A204.1 (cell line): ENCODE data around the gene OTOGL.
"Not testable (repeated sequence)": the region's sequence is repeated elsewhere in the genome, so short reads cannot be mapped to it uniquely, and the experiment has no call there.

Experiments
- FAIRE-seq: peaks from 2 replicates; lab custom pipeline; 2012; peaks lifted over from hg19 to GRCh38; lab: Jason Lieb, UNC

Gene OTOGL

DNA sequence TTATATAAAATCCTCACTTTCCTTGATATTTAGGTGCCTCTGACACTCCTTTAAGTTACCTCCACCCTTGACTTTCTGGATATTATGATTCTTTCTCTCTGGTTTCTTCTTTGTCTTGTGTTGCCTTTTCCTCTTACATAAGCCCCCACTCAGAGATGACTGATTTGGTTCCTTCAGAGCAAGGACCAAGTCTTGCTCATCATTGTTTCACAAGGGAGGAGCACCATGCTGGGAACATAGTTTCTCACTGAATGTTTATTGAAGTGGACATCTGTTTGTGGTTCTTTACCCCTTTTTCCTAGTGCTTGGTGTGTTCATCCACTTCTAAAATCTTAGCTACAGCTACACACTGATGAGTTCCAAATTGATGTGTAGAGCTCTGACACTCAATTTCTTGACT lies 183.4 kb downstream of the OTOGL start:
- FAIRE-seq: no peak

DNA sequence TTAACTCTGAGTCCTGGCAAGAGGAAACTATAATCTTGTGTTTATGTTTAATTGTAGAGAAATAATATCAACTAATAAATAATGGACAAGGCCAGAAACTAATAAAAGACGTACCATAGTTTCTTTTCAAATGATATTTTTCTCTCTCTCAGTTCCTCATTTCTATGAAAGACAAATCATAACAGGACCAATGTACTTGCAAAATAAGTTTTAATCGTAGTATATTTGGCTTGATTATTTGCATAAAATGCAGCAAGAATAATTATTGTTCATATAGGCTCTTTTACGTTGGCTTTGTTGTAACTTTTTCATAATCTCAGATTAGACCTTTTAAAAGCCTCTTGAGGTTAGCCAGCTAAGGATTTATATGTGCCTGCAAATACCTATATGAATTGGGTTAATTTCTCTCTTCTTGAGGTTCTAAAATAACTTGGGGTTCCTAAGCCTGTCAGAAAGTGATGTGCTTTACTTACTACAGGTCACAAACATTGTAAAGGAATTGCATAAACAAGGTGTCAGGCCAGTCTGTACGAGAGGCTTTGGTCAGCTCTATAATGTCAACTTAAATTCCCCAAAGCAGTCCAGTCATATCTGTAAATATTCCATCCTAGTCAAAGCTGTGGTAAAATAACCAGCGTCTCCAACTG lies 191.9 kb downstream of the OTOGL start:
- FAIRE-seq: no peak

DNA sequence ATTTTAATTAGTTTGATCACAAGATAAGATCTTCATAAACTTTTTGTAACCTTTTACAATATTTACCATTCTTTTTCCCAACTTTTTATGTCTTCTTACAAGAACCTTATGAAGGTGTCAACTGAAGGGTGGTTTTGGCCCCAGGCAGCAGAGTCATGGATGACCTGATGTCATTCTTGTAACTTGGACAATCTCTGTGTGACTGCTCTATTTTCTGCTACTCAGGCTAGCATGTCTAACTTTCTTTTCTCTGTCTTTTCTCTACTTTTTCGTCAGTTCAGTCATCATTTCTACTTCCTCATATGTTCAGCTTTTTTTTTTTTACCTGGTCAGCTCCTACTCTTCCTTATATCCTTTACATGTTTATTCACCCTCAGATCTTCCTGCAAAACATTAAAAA lies 194.0 kb downstream of the OTOGL start:
- FAIRE-seq: no peak

DNA sequence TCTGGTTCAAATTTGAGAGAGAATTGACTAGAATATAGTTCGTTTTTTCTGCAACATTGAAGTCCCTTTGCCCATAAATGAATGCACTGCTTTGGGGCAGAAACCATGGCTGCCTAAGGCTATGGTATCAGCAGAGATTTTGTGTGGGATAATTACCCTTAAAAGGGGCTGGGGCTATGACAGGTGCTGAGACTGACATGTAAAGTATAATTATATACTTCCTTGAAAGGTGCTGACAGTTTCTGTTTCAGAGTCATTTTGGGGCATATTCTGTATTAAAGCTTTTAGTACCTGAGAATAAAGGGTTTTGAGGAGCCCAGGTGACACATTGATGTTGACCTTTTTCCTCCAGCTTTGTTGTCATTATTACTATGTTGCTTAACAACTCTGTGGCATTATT lies 194.4 kb downstream of the OTOGL start:
- no peak for FAIRE-seq

DNA sequence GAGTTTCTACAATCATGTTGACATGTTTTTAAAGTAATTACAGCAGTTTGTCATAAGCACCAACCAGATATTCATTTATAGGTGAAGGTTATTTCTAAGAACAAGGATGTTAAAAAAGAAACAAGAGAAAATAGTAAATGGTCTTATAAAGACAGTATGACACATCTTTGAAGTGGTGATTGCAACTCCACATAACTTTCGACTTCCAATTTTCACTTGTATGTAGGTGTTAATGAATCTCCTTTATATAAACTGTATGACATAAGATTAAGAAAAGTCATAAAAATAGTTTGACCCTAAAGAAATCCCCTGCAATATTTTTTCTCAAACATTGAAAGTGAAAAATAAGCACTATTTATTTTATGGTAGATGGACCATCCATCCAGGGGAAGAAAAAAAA lies 199.9 kb downstream of the OTOGL start:
- FAIRE-seq: no peak

DNA sequence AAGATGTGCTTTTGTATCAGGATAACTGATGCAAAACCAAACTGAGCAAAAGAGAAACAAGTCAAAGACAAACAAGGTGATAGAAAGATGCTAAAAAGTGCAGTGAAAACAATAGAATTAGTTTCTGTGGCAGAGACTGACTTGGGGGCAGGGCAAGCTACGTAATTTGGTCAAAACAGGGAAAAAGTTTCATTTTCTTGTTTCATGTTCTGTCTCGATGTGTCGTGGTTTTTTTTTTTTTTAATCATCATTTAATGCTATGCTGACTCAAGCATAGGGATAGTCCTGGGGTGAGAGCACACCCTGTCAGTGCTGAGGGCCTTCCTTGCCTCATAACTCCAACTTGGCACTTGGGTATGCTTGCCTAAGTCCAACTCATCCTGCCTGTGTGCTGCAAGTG lies 200.6 kb downstream of the OTOGL start:
- FAIRE-seq: no peak

DNA sequence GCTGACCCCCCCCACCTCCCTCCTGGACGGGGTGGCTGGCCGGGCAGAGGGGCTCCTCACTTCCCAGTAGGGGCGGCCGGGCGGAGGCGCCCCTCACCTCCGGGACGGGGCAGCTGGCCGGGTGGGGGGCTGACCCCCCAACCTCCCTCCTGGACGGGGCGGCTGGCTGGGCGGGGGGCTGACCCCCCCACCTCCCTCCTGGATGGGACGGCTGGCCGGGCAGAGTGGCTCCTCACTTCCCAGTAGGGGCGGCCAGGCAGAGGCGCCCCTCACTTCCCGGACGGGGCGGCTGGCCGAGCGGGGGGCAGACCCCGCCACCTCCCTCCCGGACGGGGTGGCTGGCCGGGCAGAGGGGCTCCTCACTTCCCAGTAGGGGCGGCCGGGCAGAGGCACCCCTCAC lies 208.1 kb downstream of the OTOGL start:
- FAIRE-seq: not testable (repeated sequence)

DNA sequence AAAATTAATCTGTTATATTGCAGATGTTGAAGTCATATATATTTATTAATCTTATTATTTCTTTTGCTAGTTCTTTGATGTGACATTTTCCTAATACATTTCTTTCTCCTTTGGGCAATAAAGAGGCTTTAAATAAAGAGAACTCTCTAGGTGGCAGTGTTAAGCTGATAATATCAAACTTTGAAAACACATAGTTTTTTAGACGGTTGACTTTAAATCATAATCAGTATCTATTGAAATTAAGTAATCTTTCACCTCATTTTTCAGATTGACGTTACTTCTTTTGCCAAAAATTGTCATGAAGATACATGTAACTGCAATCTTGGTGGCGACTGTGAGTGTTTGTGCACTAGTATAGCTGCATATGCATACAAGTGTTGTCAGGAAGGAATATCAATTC lies 213.9 kb downstream of the OTOGL start:
- peak; percentile 52 for FAIRE-seq

DNA sequence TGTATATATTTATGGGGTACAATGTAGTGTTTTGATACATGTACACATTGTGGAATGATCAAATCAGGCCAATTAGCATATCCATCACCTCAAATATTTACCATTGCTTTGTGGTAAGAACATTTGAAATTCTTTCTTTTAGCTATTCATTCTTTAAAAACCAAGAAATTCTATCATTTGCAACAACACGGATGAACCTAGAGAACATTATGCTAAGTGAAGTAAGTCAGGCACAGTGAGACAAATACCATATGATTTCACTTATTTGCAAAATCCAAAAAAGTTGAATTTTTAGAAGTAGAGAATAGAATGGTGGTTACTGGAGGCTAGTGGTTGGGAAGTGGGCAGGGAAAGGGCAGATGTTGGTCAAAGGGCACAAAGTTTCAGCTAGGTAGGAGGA lies 215.4 kb downstream of the OTOGL start:
- FAIRE-seq: no peak

DNA sequence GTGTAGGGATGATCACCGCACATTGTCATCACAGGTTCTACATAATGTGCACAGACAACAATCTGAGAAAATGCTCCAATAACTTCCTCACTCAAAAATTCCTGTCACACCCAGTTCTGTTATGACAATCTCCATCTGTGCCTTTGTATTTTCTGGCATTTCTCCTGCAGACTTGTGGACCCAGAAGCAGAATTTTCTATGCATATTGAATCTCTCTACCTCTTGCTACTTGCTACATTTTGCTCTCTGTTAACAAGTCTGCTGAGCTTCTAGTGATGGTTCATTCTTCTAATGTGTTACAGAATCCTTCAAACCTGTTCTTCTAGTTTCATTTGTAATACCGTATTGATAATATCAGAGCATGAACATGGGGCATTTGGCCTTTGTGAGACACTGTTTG lies 216.9 kb downstream of the OTOGL start:
- FAIRE-seq: no peak

DNA sequence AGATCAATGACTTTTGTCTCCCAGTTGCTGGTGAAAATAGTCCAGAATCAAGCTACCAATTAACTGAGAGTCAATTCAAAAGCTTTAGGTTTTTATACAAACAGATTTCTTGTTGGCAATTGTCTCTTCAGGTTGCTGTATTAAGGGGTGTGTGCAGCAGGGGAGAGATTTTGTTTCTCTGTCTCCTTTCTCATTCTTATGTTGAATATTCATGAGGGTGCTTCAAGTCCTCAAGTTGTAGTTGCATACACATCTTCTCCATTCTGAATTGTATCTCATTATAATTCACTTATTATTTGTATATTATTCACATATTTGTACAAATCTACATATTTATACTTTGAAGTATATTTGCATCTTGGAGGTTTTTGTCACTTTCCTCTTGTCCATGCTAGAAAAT lies 218.0 kb downstream of the OTOGL start:
- no peak for FAIRE-seq

DNA sequence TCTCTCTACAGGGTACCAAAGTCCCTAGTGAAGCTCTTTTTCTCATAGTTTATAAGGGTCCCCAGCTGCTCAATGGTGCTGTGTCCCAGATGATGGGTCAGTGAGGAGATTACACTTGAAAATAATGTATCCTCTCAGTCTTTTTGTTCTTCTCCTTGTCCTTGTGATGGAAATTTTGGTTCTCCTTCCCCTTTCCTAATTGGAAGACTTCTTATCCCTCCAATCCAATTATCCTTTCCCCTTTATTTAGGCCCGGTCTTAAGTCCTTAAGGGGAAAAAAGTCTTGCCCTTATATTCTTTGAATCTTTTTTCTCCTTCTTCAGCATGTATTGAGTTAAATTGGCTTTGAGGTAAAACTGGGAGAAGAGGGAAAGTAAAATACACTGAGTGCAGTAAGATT lies 218.6 kb downstream of the OTOGL start:
- FAIRE-seq: no peak

DNA sequence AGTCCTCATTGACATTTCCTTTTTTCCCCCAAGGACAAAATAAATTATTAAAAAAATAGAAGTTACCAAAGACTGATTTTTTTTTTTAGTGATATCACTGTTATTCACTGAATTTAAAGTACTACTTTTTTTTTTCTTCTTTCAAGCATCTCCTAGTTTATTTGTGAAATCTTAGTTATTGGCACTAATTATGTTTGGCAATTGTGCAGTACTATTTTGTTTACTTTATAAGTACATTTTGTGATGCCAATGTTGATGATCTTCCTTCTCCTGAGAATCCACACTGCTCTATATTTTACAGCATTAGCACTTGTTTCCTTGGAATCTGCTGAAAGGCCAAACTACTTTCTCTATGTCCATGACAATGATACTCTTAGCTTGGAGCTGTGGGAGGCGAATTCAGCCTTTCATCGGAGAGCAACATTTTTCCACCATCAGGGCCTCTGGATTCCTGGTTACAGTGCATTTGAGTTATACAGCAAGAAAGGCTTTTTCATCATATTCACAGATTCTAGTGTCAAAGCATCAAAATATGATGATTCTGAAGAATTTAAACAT lies 220.9 kb downstream of the OTOGL start:
- no peak for FAIRE-seq

DNA sequence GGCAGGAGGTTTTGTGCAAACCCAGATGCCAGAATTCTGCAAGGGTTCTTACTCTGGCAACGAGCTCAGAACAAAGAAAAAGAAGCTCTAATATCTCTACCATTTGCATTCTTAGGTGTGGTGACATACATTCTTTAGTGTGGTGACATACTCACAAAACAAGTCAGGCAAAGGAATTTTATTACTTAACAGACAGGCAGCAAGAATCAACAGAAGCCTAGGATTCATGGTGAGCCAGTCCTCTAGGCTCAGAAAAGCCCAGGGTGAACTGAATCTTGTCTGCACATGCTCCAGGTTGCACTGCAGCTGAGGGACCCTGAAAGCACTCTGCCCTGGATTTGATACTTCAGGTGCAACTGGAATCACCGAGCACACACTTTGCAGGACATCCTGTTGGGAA lies 222.3 kb downstream of the OTOGL start:
- no peak for FAIRE-seq

DNA sequence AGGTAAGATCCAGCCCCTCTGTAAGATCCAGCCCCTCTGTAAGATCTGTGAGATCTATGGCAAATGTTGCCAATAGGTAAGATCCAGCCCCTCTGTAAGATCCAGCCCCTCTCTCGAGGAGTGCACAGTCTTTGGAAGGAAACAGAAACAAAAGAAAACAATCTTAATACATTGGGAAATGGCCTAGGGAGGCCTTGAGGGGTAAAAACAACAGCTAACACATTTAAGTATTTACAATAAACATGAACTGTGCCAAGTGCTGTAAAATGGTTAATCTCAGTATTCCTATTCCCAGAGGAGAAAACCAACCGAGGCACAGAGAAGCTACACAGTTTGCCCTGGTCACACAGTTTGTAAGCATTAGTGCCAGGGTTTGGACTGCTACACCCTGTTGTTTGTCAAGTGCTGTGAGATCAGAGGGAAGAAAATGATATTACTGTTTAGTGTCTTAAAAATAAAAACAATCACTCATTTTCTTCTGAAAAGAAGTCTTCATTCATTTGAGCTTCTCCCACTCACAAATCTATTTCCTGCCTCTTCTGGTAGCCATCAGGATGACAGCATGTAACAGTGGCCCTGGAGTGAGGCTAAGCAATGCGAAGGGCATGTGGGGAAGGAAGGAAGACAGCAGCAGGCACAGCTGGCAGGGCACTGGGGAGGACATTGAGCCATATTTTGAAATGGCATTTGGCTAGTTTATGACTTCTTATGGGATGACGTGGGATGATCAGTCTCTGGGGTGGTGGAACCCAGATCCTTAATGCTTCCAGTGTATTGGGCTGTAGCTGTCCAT lies 226.0 kb downstream of the OTOGL start:
- FAIRE-seq: no peak

DNA sequence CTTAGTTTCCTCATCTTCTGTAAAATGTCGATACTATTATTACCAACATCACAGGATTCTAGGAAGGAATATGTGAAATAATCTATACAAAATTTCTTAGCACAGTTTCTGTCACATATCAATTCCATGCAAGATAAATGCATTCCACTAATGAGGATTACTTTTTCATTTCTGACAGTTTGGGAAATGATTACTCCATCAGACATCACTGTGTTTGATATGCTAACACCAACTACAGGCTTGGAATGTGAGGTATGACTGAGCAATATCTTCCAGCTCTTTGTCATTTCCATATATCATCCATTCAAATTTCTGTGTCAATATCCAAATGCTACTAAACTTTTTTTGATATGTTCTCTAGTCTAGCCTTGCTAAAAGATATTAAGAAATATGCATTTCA lies 233.5 kb downstream of the OTOGL start:
- FAIRE-seq: no peak

DNA sequence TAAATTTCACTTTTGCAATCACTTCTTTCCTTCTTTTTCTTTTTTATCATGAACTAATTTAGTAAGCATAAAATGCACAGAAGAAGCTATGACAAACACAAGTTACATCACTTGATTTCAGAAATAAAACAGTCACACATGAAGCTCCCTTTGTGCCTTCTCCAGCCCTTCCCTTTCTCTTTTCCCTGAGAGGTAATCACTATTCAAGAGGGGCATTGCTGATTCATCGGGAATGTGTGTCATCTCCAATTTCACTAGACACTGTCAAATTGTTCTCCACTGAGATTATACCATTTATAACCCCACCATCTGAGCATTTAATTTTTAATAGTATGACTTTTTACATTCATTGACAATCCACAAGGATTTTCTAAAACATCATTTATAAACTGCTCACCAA lies 253.1 kb downstream of the OTOGL start:
- FAIRE-seq: no peak

DNA sequence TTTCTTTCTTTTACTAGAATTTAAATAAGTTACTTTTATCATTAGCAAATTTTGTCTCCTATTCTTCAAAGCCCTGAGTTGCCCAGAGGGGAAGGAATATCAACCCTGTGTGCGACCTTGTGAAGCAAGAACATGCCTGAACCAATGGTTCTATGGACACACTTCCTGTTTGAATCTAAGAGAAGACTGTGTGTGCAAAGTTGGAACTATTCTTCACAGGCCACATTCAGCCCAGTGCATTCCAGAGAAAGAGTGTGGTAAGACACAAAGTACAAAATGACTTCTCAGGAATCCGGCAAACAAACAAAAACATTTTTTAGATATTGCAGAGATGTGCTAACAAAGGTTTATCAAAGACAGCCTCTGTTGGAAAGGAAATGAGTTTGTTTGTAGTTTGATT lies 253.9 kb downstream of the OTOGL start:
- no peak for FAIRE-seq

DNA sequence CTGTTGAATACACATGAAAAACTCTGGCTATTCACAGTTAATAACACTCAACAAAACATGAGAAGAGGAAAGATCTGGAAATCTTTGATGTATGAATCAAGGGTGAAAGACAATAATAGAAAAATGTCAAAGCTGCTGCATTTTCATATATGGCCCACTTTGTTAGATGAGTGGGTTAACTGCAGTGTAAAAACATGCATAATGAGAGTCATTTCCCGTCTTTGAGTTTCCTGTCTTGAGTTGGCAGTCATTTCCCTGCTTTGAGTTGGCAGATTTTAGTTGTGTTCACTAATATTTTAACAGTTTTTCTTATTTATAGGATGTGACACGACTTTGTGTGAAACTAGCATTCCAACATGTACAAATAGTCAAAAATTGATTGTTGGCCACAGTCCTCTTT lies 256.8 kb downstream of the OTOGL start:
- no peak for FAIRE-seq

DNA sequence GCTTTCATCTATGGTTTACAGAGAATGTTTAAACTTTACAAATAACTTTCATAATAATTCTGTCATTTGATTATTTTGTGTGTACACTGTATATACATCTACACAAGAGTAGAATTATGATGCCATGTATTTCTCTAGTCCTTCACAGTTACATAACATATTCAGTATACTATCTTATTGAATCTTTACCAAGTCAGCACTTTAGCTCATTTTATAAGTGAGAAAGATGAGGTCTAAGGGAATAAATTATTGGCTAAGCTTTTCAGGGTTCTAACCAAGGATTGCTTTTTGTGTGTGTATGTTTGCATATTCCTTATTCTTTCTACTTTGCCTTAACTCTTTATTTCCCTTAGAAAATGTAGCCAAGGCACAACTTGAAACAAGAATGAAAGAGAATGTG lies 260.4 kb downstream of the OTOGL start:
- no peak for FAIRE-seq

DNA sequence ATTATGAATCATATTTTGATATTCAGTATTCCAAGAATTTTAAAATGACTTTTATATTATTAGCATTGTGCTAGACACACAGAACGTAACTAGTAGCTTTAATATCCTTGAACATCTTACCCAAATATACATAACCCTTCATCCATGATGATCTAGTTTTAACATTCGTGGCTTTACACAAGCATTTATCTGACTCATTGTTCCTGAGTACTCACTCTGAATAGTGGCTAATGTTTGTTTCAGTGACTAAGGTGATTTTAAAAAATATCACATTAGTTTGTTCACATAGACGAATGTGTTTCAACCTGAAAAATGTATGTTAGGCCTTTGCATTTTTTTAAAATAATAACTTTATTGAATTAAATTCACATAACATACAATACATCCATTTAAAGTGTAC lies 264.7 kb downstream of the OTOGL start:
- FAIRE-seq: no peak

DNA sequence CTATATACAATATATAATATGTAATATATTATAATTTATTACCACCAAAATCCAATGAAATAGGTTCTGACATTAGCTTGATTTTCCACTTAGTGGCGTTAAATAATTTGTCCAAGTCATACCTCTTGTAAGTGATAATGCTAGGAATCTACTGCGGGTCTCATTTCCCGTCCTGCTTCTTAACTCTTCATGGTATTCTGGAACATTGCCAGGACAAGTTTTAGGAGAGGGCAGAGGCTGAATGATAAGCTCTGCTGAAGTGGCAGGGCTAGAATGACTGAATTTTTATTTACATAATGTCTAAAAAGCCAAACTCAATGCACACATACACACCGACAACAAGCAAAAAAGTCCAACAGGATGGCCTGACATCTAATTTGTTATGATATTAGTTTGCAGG lies 274.3 kb downstream of the OTOGL start:
- FAIRE-seq: no peak

DNA sequence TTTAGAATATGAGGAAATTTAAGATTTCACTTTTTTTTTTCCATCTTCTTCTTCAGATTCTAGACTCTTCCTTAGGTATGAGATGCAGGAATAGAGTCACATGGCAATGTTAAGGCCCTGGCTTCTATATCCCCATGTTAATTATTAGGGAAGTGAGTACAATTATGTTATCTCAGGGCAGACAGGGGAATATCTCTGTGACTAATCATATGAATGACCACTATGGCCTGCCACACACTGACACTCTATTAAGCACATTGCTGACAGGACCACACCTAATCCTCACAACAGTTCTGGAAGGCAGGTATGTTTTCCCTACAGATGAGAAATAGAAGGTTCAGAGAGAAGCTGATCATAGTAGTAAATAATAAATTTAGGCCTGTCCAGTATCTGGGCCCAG lies 275.3 kb downstream of the OTOGL start:
- FAIRE-seq: no peak
